Calu3 (cell line): ENCODE data around the gene AURKA. TPM values are rescaled to one million over a fixed set of nuclear protein-coding genes. Genes with fewer than 3 reads are reported as not detected.
"Not testable (repeated sequence)": the region's sequence is repeated elsewhere in the genome, so short reads cannot be mapped to it uniquely, and the experiment has no call there.

ENCODE experiments used
- BruUV-seq: library from RNA; stranded (reverse); fragments of 400-500 nt; replicated peaks from 2 replicates; lab custom pipeline; 2021; lab: Mats Ljungman, UMichigan
- CTCF ChIA-PET: fragments of 300-600 bp; sonication (Branson Sonifier 250); formaldehyde crosslinking; loops from one replicate; lab custom pipeline; 2022; ENCODE audit warnings: antibody characterized with exemption; lab: Charles Lee
- DNase-seq: peaks from one replicate; pipeline ENCODE4 v3.0.0; 2022
- H3K27ac Mint-ChIP-seq: one replicate; pipeline ENCODE4 v1.8.0; 2022; ENCODE audit warnings: mixed read lengths; ENCODE audit not compliant: unreplicated experiment
- H3K27me3 Mint-ChIP-seq: one replicate; pipeline ENCODE4 v1.8.0; 2022; ENCODE audit warnings: mixed read lengths; ENCODE audit not compliant: unreplicated experiment
- H3K36me3 Mint-ChIP-seq: one replicate; pipeline ENCODE4 v1.8.0; 2022; ENCODE audit warnings: mild to moderate bottlenecking, moderate library complexity, mixed read lengths; ENCODE audit not compliant: insufficient read depth, unreplicated experiment
- H3K4me1 Mint-ChIP-seq: one replicate; pipeline ENCODE4 v1.8.0; 2022; ENCODE audit warnings: mild to moderate bottlenecking, low read depth, mixed read lengths; ENCODE audit not compliant: unreplicated experiment
- H3K4me3 Mint-ChIP-seq: one replicate; pipeline ENCODE4 v1.8.0; 2022; ENCODE audit warnings: mild to moderate bottlenecking, low read depth, moderate library complexity, mixed read lengths; ENCODE audit not compliant: unreplicated experiment
- H3K9me3 Mint-ChIP-seq: one replicate; pipeline ENCODE4 v1.8.0; 2022; ENCODE audit warnings: low read depth, mixed read lengths; ENCODE audit not compliant: unreplicated experiment
- CTCF ChIP-seq: fragments of 200-600 bp; IDR thresholded peaks from one replicate; pipeline ENCODE4 v1.8.0; 2022; ENCODE audit warnings: antibody characterized with exemption; ENCODE audit not compliant: unreplicated experiment
- intact Hi-C: fragments of 100-400 bp; cut with micrococcal nuclease; formaldehyde crosslinking; loops from one replicate; pipeline ENCODE4 v1.10.0; 2022; ENCODE audit not compliant: unreplicated experiment
- total RNA-seq: library from RNA; stranded (reverse); gene quantifications from 2 replicates; pipeline ENCODE4 v1.2.3, GENCODE V29; 2022

Gene AURKA
- total RNA-seq, 1 experiment from 2014 or later, result 73.8 TPM

DNA sequence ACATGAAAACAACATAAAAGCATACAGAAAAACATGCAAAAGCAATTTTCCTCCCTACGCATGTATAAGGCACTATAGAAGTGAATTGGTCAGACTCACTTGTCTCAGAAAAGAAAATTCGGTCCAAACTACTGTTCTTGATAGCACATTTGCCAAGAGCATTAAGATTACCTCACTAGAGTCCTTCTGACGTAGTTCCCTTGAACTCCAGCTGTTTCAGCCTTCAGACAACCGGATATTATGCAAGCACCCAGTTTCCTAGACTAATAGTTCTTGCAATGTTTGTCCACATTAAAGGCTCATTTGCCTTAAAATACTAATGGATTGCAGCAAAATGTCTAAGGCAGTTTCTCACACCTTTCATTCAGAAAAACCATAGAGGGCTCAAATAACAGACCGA, 17.5 kb upstream of the AURKA start:
- intact Hi-C loops, result no loop called here
- CTCF ChIA-PET, result no interaction called here

DNA sequence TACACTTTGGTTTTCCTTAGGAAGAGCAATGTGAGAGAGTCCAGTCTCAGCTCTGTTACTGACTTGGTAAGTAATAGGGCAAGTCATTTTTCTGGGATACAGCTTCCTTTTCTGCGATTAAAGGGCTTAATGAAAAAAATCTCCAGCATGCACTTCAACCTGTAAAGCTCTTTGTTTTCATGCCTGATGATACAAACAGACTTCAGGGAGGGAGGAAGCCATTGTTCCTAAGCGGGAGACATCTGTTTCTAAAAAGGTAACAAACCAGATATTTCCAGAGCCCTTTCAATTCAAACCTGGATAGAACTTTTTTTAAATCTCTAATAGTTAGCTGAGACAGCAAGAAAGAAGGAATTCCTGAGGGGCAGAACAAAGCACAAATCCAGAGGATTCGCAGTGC, 14.9 kb upstream of the AURKA start:
- H3K27ac Mint-ChIP-seq, result no peak overlapping the region
- DNase-seq, result no peak
- H3K9me3 Mint-ChIP-seq, result no peaks in the 10 kb centered on the region
- no TSS peak for BruUV-seq
- CTCF ChIA-PET, result no interaction called here
- no peaks in the 10 kb centered on the region for H3K4me1 Mint-ChIP-seq
- intact Hi-C loops, result no loop called here
- no peaks in the 10 kb centered on the region for H3K27me3 Mint-ChIP-seq
- no peak for TF ChIP-seq CTCF
- H3K36me3 Mint-ChIP-seq, result peaks cover 45% of the 10 kb centered on the region
- no peak overlapping the region for H3K4me3 Mint-ChIP-seq

More for the DNA sequence above, 17.5 kb upstream of the AURKA start:
- no peak overlapping the region for H3K27ac Mint-ChIP-seq
- H3K9me3 Mint-ChIP-seq, result no peaks in the 10 kb centered on the region
- H3K4me1 Mint-ChIP-seq, result no peaks in the 10 kb centered on the region
- H3K36me3 Mint-ChIP-seq, result peaks cover 31% of the 10 kb centered on the region
- no peaks in the 10 kb centered on the region for H3K27me3 Mint-ChIP-seq
- TF ChIP-seq CTCF, result no peak
- no TSS peak for BruUV-seq
- no peak overlapping the region for H3K4me3 Mint-ChIP-seq
- no peak for DNase-seq

DNA sequence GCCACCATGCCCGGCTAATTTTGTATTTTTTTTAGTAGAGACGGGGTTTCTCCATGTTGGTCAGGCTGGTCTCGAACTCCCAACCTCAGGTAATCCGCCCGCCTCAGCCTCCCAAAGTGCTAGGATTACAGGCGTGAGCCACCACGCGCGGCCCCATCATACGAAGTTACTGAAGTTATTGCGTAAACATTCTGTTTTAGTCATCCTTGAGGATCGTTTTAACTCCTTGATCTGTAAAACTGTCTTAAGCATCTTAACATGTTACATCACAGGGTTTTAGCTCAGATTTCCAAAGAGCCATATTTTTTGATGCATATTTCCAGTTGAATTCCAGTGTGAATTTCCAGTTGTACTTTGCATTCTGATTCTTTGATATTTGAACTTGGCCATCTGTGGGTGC, 13.3 kb upstream of the AURKA start:
- intact Hi-C loops, CTCF ChIA-PET, H3K9me3 Mint-ChIP-seq, H3K4me1 Mint-ChIP-seq, H3K4me3 Mint-ChIP-seq, H3K27ac Mint-ChIP-seq, BruUV-seq, H3K27me3 Mint-ChIP-seq, DNase-seq: not testable (repeated sequence)
- peaks cover 47% of the 10 kb centered on the region for H3K36me3 Mint-ChIP-seq

- intact Hi-C loops, result loop anchor here (5.0 kb wide), 1 partner anchor 64 kb away; the partner anchor contains the start of gene RTF2
- no peaks in the 10 kb centered on the region for H3K27me3 Mint-ChIP-seq
- no TSS peak for BruUV-seq
- no peaks in the 10 kb centered on the region for H3K4me1 Mint-ChIP-seq
- no peak for DNase-seq
- H3K9me3 Mint-ChIP-seq, result no peaks in the 10 kb centered on the region
- H3K36me3 Mint-ChIP-seq, result peaks cover 49% of the 10 kb centered on the region
- no peak for TF ChIP-seq CTCF
- no peak overlapping the region for H3K4me3 Mint-ChIP-seq
- H3K27ac Mint-ChIP-seq, result no peak overlapping the region
- CTCF ChIA-PET, result no interaction called here
These were observed 11.4 kb upstream of the AURKA start for GRCh38 chr20:56403465-56403864.

GRCh38 chr20:56400001-56400640, 8.1 kb upstream of the AURKA start:
- intact Hi-C loops, result loop anchor here (2.0 to 5.0 kb wide), 2 partner anchors 67 to 177 kb away; partner anchors contain the start of gene RTF2
- H3K4me3 Mint-ChIP-seq, result no peak overlapping the region
- H3K9me3 Mint-ChIP-seq, result no peaks in the 10 kb centered on the region
- H3K27me3 Mint-ChIP-seq, result no peaks in the 10 kb centered on the region
- BruUV-seq, result no TSS peak
- H3K36me3 Mint-ChIP-seq, result peaks cover 50% of the 10 kb centered on the region
- TF ChIP-seq CTCF, result peak; percentile 48
- H3K27ac Mint-ChIP-seq, result no peak overlapping the region
- CTCF ChIA-PET, result no interaction called here
- DNase-seq, result peak; percentile 66
- H3K4me1 Mint-ChIP-seq, result peaks cover 3% of the 10 kb centered on the region
